GM12878 (cell line): ENCODE data around the gene PDZK1.

Experiments used
- CREM ChIP-seq: IDR thresholded peaks from 2 replicates; pipeline ENCODE4 v1.6.1; 2014; ENCODE audit warnings: antibody characterized with exemption, low read depth
- DPF2 ChIP-seq: fragments of 450-650 bp; IDR thresholded peaks from 2 replicates; pipeline ENCODE4 v1.6.1; 2017; ENCODE audit warnings: mild to moderate bottlenecking
- USF2 ChIP-seq: IDR thresholded peaks from 2 replicates; pipeline ENCODE4 v1.6.1; 2011; ENCODE audit warnings: low read depth, low read length, improper control_type of control experiment, borderline replicate concordance
- TF ChIP-seq, protein P1 (sequence below): fragments of 450-650 bp; IDR thresholded peaks from 2 replicates; pipeline ENCODE4 v1.6.1; 2016; ENCODE audit warnings: mild to moderate bottlenecking

DNA sequence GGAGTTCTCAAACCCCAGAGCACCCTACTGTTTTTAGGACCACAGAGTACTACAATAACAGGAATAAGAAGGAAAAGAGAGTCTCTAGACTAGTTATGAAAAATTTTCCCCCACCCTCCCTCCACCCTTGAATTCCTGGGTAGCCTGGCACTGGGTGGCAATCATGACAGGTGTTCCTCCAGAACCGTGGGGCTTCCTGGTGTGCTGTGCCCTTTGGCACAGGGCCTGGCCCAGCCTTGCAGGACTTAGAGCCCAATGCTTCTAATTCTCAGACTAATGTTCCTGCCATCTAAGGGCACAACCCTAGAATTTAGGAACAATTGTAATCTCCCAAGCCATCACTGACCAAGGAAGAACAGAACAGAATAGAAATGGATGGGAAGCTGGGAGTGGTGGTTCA lies 10.7 kb upstream of the PDZK1 start:
- TF ChIP-seq CREM, result no peak
- TF ChIP-seq, protein P1, sequence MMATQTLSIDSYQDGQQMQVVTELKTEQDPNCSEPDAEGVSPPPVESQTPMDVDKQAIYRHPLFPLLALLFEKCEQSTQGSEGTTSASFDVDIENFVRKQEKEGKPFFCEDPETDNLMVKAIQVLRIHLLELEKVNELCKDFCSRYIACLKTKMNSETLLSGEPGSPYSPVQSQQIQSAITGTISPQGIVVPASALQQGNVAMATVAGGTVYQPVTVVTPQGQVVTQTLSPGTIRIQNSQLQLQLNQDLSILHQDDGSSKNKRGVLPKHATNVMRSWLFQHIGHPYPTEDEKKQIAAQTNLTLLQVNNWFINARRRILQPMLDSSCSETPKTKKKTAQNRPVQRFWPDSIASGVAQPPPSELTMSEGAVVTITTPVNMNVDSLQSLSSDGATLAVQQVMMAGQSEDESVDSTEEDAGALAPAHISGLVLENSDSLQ, result no peak
- TF ChIP-seq USF2, result no peak
- TF ChIP-seq DPF2, result no peak
